GM13977 (cell line): ENCODE data around the gene PHF21A.

ENCODE experiments used
- DNase-seq: peaks from one replicate; pipeline ENCODE4 v3.0.0; 2012; ENCODE audit warnings: low spot score
- CTCF ChIP-seq: IDR thresholded peaks from 2 replicates; pipeline ENCODE4 v1.5.1; 2012; ENCODE audit warnings: mild to moderate bottlenecking, control low read depth; ENCODE audit not compliant: insufficient read depth; ENCODE audit errors: extremely low read depth, missing control alignments
- in situ Hi-C: fragments of 300-500 bp; cut with MboI; formaldehyde crosslinking; loops from one replicate; pipeline ENCODE4 v1.12.0; 2022; ENCODE audit warnings: low sequenced_read_pairs, low pct_unique_long_range_greater_than_20kb, mixed read lengths, inconsistent platforms; ENCODE audit not compliant: unreplicated experiment

The PHF21A gene

GRCh38 chr11:46003572-46003971 is 117.7 kb downstream of the PHF21A start:
- in situ Hi-C loops, result no loop called here
- no peak for DNase-seq
- TF ChIP-seq CTCF, result no peak

GRCh38 chr11:46002189-46002588 is 119.1 kb downstream of the PHF21A start:
- DNase-seq, result no peak
- in situ Hi-C loops, result no loop called here
- no peak for TF ChIP-seq CTCF

GRCh38 chr11:46001448-46001914 is 119.8 kb downstream of the PHF21A start:
- no peak for DNase-seq
- no peak for TF ChIP-seq CTCF
- in situ Hi-C loops, result no loop called here

GRCh38 chr11:45997599-45997998 is 123.7 kb downstream of the PHF21A start:
- in situ Hi-C loops, result no loop called here
- no peak for DNase-seq
- no peak for TF ChIP-seq CTCF

- in situ Hi-C loops, result no loop called here
- no peak for TF ChIP-seq CTCF
- no peak for DNase-seq
These were observed 125.9 kb downstream of the PHF21A start for GRCh38 chr11:45995342-45995734.

GRCh38 chr11:45994371-45995341 is 126.6 kb downstream of the PHF21A start:
- DNase-seq, result no peak
- TF ChIP-seq CTCF, result no peak
- in situ Hi-C loops, result no loop called here
